NCI-H1694 (cell line): Measurements from ENCODE around the gene CNPY4.

Experiments used
- DNase-seq: peaks from one replicate; lab custom pipeline; 2025; lab: John Stamatoyannopoulos, UW

The CNPY4 gene, protein sequence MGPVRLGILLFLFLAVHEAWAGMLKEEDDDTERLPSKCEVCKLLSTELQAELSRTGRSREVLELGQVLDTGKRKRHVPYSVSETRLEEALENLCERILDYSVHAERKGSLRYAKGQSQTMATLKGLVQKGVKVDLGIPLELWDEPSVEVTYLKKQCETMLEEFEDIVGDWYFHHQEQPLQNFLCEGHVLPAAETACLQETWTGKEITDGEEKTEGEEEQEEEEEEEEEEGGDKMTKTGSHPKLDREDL

DNA sequence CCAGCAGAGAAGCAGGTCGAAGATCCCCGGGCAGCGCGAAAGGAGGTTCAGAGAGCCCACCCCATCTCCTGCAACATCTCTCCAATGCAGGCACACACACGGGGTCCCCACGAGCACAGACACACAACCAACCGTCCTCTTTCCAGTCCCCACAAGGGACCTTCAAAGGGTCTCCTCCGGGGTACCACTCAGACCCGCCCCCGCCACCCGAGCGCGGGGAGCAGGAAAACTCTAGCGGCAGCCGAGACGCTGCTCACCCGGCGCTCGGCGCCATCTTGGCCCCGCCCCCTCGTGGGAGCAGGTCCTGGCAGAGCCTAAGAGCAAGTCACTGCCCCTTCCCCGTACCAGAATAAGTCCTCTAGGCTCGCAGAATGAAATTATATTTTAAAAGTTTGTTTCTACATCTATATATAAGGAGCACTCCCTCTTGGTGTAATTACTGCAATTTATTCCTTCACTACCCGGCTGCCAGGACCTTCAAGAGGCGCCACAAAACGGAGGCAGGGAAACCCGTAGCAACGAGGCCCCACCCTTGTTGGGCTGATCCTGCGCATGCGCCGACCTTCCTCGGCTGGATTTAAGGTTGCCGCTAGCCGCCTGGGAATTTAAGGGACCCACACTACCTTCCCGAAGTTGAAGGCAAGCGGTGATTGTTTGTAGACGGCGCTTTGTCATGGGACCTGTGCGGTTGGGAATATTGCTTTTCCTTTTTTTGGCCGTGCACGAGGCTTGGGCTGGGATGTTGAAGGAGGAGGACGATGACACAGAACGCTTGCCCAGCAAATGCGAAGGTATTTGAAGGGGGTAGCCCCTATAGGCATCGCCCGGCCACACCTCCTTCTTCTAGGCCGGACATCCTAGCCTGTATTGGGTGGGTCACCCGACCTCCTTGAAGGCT lies at the start of gene CNPY4, which contains the start of gene TAF6:
CNPY4 (plus strand) TSS at position 563 of the 898 bp plus-strand sequence; CDS start at position 674, 111 bp downstream.
TAF6 (minus strand) TSS at position 287 of the 898 bp plus-strand sequence. CDS start 5,149 bp downstream, outside the sequence.
- DNase-seq = peak; percentile 94

DNA sequence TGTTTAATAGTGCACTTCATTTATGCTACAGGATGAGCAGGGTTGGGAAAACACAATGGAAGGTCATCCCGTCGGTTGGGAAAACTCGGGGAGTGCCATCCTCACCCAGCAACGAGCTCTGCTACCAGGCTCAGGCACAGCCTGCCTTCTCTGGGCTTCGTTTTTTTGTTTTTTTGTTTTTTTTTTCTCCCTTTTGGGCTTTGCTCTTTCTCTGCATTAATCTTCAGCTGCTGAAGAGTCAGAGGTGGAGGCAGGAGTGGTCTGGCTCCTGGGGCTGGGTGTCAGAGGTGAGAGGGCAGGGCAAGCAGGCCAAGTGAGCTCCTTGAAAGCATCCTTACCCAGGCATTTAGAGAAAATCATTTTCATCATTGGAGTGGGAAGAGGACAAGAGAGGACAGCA lies 49.4 kb upstream of the CNPY4 start:
- DNase-seq = no peak

DNA sequence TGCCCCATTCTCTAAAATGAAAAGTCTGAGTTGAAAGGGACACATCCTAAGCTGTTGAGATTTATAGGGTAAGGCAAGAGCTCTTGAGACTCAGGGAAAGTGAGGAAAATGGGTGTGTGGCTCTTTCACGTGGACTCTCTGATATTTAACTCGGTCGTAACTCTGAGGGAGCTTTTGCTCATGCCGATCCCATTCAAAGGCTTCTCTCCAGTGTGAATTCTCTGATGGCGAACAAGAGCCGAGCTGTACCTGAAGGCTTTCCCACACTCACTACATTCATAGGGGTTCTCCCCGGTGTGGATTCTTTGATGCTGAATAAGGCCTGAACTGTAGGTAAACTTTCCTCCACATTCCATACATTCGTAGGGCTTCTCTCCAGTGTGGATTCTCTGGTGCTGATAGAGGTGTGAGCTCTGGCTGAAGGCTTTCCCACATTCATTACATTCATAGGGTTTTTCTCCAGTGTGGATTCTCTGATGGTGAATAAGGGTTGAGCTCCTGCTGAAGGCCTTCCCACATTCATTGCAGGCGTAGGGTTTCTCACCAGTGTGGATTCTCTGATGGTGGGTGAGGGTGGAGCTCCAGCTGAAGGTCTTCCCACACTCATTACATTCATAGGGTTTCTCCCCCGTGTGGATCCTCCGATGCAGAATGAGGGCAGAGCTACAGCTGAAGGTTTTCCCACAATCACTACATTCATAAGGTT lies 48.3 kb upstream of the CNPY4 start:
- DNase-seq = no peak

DNA sequence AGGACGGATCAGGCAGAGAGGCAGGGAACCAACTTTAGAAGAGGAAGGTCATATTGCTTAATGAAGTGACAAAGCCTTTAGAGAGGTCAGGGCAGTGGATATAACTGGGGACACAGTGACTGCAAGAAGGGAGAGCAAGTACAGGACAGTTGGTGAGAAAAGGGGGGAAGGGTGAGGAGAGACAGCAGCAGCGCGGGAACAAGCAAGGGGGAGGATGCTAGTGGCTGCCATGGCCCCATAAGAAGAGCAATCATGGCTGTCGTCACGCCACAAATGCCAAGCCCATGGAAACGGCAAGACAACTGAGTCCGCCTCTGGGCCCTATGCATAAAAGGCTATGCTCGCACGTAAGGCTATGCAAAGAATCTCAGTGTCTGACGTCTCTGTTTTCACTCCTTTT lies 47.0 kb upstream of the CNPY4 start:
- DNase-seq = no peak

DNA sequence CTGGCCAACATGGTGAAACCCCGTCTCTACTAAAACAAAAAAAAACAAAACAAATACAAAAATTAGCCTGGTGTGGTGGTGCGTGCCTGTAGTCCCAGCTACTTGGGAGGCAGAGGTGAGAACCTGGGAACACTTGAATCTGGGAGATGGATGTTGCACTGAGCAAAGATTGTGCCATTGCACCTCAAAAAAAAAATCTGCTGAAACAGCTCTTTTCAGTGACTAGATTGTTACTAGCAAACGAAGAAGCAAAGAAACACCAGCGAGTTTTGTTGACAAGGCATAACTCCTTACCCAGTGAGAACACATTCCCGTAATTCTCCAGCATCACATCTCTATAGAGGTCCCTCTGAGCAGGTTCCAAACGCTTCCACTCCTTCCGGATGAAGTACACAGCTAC lies 44.6 kb upstream of the CNPY4 start:
- DNase-seq = no peak

DNA sequence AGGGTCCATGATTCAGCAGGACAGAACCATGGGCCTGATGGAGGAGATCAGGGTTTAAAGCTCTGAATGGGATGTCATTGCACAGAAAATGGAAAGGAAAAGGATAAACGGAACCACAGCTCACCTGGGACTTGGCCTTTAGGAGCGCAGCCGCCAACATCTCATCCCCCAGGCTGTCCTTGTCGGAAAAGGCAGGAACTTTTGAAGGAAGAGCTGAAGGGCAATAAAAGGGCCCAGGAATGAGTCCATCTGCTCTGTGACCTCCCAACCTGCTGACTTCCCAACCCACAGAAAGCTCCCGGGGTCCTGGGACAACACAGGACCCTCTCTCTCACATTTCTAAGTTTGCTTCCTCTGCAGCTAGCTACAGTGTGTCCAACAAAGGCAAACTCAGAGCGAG lies 44.0 kb upstream of the CNPY4 start:
- DNase-seq = no peak

DNA sequence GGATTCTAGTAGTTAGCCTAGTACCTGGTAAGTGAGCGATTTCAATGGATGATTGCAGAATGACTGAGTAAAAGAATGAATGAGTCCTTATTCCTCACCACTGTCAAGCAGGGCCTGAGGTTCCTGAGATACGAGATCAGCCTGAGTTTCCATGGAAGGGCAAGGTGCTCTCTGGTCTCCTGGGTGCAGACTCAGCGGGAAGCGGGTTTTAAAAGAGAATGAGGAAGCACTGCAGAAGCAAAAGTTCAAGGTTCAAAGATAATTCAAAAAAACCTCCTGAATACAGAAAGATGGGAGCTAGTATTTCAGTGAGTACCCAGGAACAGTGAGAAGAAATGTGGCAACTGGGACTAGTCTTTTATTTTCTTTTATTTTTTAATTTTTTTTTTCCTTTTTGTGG lies 42.2 kb upstream of the CNPY4 start:
- no peak for DNase-seq

DNA sequence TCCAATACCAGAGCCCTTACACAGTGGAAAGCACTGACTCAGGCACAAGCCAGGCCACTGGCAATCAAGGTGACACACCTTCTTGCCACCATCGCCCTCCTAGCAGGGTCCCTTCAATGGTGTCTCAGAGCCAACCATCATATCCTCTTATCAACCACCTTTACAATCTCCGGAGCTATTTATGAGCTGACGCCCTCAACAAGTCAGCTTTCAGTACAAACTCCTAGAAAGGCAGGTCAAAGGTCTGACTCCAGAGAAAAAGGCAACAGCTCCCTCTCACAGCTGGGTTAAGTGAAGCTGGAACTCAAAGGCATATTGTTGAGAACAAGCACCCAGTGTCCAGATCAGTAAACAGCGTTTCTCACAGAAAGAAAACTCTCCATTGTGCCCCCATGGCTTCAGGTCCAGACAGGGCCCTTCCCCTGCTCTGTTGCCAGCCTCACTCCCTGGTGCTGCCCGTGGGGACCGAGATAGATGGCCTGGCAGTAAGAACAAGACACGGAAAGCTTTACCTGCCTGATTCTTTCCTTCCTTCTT lies 40.3 kb upstream of the CNPY4 start:
- no peak for DNase-seq

DNA sequence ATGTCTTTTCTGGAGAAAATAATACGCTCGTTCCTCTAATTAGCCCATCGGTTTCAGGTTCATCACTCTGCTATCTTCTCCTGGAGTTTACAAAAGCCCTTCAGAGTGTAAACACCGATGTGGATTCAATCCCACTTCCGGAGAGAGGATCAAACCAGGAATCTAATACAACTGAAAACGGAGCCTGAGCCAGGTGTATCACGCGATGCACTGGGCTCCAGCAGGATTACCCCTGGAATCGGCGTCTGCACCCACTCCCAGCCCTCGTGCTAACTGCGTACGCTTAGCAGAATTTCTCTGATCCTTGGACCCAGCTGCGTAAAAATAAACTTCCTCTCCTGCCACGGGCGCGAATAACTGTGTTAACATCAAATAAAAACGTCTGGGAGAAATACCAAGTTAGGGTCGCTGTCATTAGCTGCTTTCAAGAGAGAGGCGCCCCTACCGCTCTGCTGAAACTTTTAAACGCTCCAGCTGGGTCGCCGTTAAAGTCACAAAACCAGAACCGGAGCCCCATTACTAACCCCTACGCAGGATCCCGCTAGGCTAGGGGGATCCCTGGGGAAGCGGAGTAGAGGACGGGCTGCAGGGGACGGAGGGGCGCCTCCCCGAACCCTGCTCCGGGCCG lies 38.4 kb upstream of the CNPY4 start:
- DNase-seq = peak; percentile 12

DNA sequence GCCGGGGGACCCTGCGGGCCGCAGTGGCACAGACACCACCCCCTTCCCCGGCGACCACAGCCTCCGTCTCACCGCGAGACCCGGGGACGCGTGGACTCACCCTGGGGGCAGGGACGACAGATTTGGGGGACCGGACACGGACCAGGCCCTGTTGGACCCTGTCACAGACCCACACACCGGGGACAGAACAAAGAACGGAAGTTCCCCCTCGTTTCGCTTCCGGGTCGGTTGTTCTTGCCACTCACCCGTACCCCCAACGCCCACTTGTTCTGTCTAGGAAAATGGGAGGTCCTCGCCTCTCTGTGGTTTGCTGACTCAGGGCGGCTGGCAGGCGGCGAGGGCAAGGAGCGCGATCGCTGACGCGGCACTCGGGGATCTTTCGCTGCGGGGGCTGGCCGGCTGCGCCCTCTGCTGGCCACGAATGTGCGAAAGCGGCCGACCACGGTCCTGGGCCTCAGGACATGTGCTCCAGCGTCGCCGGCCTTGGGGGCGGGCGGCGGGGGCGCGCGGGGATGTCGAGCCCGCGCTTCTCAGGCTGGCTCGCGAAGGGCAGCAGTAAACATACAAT lies 37.8 kb upstream of the CNPY4 start, which contains the start of gene ZNF3:
ZNF3 (minus strand) TSS at position 189 of the 568 bp plus-strand sequence. CDS start 4,366 bp downstream, outside the sequence.
- peak; percentile 98 for DNase-seq

DNA sequence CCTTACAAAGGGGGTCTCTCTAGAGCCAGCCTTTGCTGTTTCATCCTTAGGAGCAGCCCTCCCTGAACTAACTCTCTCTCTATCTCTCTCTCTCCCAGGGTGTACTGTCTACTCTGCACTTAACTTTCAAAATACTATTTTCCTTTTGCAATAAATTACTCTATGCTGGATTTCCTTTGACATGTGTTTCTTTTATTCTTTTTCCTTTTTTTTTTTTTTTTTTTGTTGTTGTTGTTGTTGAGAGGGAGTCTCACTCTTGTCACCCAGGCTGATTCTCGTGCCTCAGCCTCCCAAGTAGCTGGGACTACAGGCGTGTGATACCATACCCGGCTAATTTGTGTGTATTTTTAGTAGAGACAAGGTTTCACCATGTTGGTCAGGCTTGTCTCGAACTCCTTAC lies 36.5 kb upstream of the CNPY4 start:
- DNase-seq = no peak

DNA sequence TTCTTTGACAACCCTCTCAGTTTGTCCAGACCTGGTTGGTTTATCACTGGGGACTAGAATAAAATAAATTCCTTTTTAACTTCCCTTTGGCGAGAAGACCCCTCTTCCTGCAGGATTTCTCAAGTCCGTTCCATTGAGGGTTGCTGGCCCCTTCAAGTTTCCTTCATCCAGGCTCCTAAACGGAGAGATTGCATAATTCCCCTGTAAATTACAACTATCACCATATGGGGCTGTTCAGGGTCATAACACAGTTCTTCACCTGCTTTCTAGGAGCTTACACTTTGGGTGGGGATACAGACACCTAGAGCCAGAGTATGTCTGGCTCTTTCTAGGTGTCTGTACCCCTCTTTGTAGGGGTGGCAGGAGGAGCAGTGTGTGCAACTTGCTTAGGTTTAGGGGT lies 33.9 kb upstream of the CNPY4 start:
- DNase-seq = no peak

DNA sequence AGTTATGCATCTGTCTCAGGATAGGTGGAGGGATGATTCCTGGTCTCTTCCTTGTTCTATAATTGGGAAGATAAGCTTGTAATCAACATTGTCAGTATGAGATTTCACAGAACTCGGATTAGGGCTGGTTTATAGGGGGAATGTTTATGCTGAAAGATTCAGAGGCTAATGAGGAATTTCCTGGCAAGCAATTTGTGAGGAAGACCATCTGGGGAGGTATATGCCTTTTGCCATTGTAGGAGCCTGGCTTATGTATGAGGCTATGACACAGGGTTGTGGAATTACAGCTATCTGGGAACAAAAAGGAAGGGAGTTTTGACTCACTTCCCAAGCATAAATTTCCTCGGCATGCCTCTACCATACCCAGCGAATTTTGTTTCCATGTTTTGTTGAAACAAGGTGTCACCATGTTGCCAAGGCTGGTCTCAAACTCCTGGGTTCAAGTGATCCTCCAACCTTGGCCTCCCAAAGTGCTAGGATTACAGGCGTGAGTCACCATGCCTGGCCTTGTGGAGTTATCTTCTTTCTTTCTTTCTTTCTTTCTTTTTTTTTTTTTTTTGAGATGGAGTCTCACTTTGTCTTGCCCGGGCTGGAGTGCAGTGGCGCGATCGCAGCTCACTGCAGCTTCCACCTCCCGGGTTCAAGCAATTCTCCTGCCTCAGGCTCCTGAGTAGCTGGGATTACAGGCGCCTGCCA lies 32.2 kb upstream of the CNPY4 start:
- no peak for DNase-seq

DNA sequence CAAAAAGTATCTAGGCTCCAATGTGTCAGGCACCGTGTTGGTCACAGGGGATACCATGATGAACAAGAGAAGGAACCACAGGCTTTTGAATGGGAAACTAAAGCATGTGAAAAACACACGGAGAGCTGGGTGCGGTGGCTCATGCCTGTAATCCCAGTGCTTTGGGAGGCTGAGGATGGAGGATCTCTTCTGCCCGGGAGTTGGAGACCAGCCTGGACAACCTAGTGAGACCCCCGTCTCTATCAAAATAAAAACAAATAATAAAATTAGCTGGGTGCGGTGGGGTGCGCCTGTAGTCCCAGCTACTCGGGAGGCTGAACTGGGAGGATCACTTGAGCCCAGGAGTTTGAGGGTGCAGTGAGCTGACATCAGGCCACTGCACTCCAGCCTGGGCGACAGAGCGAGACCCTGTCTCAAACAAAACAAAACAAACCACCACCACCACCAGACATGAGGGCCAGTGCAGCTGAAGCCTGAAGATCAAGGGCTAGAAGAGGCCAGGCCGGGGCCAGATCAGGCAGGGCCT lies 31.3 kb upstream of the CNPY4 start:
- DNase-seq = no peak

DNA sequence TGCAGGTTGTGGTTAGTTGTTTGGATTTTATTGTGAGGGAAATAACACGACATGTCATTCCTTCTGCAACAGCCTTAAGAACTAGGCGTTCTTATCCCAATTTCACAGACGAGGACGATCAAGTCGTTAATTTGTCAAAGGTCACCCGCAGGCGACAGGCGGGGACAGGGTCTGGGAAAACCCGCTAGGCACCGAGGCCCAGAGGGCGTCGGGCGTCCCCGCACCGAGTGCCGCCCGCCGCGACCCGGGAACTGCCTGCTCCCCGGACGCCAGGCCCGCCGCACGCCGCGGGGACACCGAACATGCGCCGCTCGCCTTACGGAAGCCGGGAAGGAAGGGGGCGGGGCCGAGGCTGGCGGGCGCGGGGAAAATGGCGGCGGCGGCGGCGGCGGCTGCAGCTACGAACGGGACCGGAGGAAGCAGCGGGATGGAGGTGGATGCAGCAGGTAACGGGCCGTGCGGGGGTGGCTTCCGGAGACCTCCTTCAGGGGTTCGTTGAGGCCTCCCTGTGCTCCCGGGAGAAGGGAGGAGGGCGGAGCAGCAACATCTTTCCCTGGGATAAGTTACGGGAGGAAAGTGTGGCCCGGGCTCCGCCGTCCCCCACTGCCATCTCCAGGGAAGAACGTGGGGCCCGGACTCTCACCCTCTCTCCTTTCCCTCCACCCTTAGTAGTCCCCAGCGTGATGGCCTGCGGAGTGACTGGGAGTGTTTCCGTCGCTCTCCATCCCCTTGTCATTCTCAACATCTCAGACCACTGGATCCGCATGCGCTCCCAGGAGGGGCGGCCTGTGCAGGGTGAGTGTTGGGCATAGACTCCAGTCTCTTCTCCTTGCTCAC lies 30.6 kb upstream of the CNPY4 start, which contains the start of gene COPS6:
COPS6 (plus strand) TSS at position 349 of the 837 bp plus-strand sequence; CDS start at position 371, 22 bp downstream.
- peak; percentile 42 for DNase-seq

DNA sequence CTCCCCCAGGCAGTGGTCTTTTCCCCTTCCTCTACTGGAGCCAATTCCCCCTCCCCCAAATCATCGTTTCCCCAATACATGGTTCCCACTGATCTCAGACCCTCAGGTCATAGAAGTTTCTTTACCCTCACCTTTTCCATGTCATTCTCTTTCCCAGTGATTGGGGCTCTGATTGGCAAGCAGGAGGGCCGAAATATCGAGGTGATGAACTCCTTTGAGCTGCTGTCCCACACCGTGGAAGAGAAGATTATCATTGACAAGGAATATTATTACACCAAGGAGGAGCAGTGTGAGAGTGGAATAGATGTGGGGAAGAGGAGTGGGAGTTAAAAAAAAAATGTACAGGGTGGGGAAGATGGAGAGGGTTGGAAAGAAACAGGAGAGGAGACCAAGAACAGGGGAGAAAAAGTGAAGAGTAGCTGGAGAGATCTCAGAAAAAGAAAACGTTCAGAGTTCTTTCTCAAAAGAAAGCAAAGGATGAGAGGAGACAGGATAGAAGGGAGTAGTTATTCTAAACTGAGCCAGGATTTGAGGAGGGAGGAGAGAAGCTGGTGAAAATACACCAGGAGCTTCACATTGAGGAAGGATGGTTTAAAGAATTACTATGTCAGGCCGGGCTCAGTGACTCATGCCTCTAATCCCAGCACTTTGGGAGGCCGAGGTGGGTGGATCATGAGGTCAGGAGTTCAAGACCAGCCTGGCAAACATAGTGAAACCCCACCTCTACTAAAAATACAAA lies 29.8 kb upstream of the CNPY4 start:
- no peak for DNase-seq

DNA sequence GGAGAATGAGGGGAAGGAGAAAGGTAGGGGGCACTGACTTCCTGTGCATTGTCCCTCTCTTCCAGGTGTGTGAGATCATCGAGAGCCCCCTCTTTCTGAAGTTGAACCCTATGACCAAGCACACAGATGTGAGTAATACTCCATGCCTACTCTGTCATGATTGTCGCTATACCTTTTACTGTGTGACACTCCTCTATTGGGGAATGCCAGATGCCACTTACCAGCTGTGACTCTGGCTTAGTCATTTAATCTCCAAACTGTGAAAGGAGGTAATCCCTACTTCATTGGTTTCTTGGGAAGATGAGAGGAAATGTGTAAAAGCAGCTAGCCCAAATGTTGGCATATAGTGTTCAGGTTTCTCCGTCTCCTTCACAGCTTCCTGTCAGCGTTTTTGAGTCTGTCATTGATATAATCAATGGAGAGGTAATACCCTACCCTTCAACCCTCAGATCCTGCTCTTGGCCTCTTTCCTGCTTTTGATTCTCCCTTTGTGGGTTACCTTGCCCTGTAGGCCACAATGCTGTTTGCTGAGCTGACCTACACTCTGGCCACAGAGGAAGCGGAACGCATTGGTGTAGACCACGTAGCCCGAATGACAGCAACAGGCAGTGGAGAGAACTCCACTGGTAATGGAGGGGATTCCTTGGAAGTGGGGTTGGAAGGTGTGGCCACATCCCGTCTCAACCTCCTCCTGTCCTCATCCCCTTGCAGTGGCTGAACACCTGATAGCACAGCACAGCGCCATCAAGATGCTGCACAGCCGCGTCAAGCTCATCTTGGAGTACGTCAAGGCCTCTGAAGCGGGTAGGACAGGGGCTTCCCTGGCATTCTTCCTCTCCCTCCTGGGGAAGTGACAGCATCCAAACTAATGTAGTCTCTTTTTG lies 28.7 kb upstream of the CNPY4 start:
- no peak for DNase-seq
